COLO668 (cell line): ENCODE data around the gene KCND3.
"Not testable (repeated sequence)": the region's sequence is repeated elsewhere in the genome, so short reads cannot be mapped to it uniquely, and the experiment has no call there.

Source experiments
- DNase-seq: peaks from one replicate; lab custom pipeline; 2025; ENCODE audit not compliant: unreplicated experiment; lab: John Stamatoyannopoulos, UW

Gene KCND3

GRCh38 chr1:111818546-111818945, 170.9 kb downstream of the KCND3 start:
- DNase-seq = no peak

GRCh38 chr1:111818081-111818480, 171.4 kb downstream of the KCND3 start:
- DNase-seq = no peak

GRCh38 chr1:111814642-111815041, 174.8 kb downstream of the KCND3 start:
- DNase-seq = no peak

GRCh38 chr1:111814305-111814628, 175.2 kb downstream of the KCND3 start:
- no peak for DNase-seq

GRCh38 chr1:111813440-111814304, 175.8 kb downstream of the KCND3 start:
- DNase-seq = peak; percentile 10

- no peak for DNase-seq
These were observed 177.2 kb downstream of the KCND3 start for GRCh38 chr1:111812306-111812705.

- no peak for DNase-seq
These were observed 177.6 kb downstream of the KCND3 start for GRCh38 chr1:111811891-111812290.

- no peak for DNase-seq
These were observed 184.2 kb downstream of the KCND3 start for GRCh38 chr1:111805251-111805650.

GRCh38 chr1:111804776-111805175, 184.7 kb downstream of the KCND3 start:
- peak; percentile 36 for DNase-seq

- DNase-seq = no peak
These were observed 185.5 kb downstream of the KCND3 start for GRCh38 chr1:111803951-111804350.

GRCh38 chr1:111802984-111803383, 186.5 kb downstream of the KCND3 start:
- no peak for DNase-seq

- DNase-seq = no peak
These were observed 187.4 kb downstream of the KCND3 start for GRCh38 chr1:111802110-111802509.

- peak; percentile 12 for DNase-seq
These were observed 188.2 kb downstream of the KCND3 start for GRCh38 chr1:111801071-111801850.

- not testable (repeated sequence) for DNase-seq
These were observed 189.7 kb downstream of the KCND3 start for GRCh38 chr1:111799722-111800121.

- DNase-seq = no peak
These were observed 190.9 kb downstream of the KCND3 start for GRCh38 chr1:111798580-111798979.

- DNase-seq = no peak
These were observed 194.1 kb downstream of the KCND3 start for GRCh38 chr1:111795401-111795800.

GRCh38 chr1:111793923-111794322, 195.5 kb downstream of the KCND3 start:
- no peak for DNase-seq

GRCh38 chr1:111792249-111792648, 197.2 kb downstream of the KCND3 start:
- DNase-seq = no peak

GRCh38 chr1:111791776-111792175, 197.7 kb downstream of the KCND3 start:
- no peak for DNase-seq

- DNase-seq = no peak
These were observed 199.7 kb downstream of the KCND3 start for GRCh38 chr1:111789666-111790316.

- DNase-seq = no peak
These were observed 200.3 kb downstream of the KCND3 start for GRCh38 chr1:111789142-111789541.
